Thyroid gland (tissue), 4 donors: ENCODE measurements around the gene ARHGEF3.

Source experiments
- POLR2A ChIP-seq, 2 donors: fragments of 450-650 bp; IDR thresholded peaks; one replicate each; pipeline ENCODE4 v1.6.1; 2017; ENCODE audit warnings: antibody characterized with exemption in 2 of 2, mild to moderate bottlenecking in 2 of 2, moderate library complexity in 1 of 2
- TF ChIP-seq, protein P1 (sequence below), 6 experiments: fragments of 200-600 bp in 3 of 6; fragments of 450-650 bp in 3 of 6; sonication (generic) in 3 of 6; IDR thresholded peaks; one replicate each; pipeline ENCODE4 v1.5.1; 2016 to 2019; ENCODE audit warnings: antibody characterized with exemption in 6 of 6, mild to moderate bottlenecking in 2 of 6, inconsistent platforms in 1 of 6, moderate library complexity in 1 of 6

DNA sequence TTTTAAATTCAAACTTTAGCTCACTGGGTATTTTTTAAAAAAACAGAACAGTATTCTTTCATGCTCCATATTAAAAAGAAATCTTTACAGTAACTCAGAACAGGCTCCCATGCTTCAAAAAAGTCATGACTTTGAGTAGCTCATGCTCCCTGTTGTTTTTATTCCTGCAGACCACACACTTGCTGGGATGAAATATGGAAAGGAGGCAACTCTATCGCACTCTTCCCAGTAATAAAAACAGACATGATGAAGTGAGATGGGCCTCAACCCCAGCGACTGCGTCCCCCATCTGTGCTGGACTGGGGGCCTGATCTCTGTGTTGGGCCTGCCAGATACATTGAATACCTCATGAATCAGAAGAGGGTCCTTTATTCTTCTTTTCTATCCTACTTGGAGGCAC lies 58.9 kb downstream of the ARHGEF3 start:
- TF ChIP-seq, protein P1, sequence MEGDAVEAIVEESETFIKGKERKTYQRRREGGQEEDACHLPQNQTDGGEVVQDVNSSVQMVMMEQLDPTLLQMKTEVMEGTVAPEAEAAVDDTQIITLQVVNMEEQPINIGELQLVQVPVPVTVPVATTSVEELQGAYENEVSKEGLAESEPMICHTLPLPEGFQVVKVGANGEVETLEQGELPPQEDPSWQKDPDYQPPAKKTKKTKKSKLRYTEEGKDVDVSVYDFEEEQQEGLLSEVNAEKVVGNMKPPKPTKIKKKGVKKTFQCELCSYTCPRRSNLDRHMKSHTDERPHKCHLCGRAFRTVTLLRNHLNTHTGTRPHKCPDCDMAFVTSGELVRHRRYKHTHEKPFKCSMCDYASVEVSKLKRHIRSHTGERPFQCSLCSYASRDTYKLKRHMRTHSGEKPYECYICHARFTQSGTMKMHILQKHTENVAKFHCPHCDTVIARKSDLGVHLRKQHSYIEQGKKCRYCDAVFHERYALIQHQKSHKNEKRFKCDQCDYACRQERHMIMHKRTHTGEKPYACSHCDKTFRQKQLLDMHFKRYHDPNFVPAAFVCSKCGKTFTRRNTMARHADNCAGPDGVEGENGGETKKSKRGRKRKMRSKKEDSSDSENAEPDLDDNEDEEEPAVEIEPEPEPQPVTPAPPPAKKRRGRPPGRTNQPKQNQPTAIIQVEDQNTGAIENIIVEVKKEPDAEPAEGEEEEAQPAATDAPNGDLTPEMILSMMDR (IDR thresholded peaks at IDR 0.05), result no peak
- TF ChIP-seq POLR2A (IDR thresholded peaks at IDR 0.05), result no peak
